Activated CD8-positive, alpha-beta memory T cell treated with anti-CD3 and anti-CD28 coated beads for 4 hours (primary cell): ENCODE measurements around the gene ADCK2.
"Not testable (repeated sequence)": the region's sequence is repeated elsewhere in the genome, so short reads cannot be mapped to it uniquely, and the experiment has no call there.

ENCODE experiments used
- DNase-seq, 2 donors: peaks; one replicate each; pipeline ENCODE4 v3.0.0-alpha.2; 2020; ENCODE audit warnings: low read depth in 2 of 2

Gene ADCK2

DNA sequence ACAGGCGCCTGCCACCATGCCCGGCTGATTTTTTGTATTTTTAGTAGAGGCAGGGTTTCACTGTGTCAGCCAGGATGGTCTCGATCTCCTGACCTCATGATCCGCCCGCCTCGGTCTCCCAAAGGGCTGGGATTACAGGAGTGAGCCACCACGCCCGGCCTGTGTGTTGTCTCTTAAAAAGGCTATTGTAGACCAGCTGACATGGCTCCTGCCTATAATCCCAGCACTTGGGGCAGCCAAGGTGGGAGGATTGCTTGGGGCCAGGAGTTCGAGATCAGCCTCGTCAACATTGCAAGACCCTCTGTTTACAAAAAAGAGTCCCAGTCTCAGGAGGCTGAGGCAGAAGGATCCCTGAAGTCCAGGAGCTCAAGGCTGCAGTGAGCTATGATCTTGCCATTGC is 21.1 kb downstream of the ADCK2 start:
- not testable (repeated sequence) for DNase-seq

DNA sequence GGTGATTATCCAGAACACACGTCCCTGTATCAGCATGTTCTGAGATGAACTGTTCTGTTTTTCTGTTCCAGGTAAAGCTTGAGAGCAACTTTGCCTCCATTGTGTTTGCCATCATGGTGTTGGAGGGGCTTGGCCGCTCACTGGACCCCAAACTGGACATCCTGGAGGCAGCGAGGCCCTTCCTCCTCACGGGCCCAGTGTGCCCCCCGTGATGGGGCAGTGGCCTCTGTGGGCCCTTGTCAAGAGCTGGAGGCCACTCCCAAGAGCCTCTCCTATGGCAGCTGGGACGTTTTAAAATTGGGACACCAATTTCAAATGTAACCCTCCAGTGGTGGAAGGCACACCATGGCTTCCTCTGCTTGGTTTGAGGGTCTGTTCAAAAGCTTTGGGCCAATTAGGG is 21.8 kb downstream of the ADCK2 start:
- no peak for DNase-seq

DNA sequence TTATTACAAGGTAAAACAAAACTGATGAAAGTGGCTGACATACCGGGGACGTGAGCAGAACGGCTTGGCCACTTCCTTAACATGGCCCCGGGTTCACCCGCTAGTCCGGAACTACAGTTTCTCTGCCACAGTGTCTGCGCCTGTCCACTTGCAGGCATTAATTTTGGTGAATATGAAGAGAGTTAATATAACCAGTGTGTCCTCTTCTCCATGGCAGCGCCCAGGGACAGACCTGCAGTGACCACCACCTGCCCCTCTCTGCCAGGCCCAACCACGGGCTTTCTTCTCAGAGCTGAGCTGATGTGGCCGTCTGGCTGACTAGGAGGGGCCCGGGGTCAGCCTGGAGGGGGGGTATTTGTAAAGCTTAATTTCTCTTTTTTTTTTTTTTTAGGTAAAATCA is 22.6 kb downstream of the ADCK2 start:
- no peak for DNase-seq

DNA sequence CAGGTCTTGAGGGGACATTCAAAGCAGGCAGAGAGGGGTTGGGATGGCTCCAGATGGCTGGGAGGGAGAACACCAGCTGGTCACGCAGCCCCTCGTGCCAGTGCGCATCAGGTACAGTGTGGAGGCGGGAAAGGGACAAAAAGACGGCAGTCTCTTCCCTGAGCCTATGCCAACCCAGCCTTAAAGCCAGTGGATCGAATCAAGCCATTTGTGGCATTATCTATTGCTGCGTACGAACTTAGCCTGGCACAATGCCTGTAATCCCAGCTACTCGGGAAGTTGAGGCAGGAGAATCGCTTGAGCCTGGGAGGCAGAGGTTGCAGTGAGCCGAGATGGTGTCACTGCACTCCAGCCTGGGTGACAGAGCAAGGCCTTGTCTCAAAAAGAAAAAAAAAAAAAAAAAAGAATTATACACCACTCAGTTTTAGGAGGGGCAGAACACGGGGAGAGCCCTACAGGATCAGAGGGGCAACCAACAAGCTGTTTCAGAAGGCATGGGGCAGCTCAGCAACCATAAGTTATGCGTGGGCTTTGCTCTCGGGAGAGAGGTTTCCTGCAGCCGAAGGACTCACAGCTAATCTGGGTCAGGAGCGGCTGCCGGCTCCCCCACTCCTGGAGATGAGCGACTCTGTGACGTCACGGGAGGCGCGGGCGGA is 23.4 kb downstream of the ADCK2 start:
- DNase-seq, result peak; percentile 88 to 89

DNA sequence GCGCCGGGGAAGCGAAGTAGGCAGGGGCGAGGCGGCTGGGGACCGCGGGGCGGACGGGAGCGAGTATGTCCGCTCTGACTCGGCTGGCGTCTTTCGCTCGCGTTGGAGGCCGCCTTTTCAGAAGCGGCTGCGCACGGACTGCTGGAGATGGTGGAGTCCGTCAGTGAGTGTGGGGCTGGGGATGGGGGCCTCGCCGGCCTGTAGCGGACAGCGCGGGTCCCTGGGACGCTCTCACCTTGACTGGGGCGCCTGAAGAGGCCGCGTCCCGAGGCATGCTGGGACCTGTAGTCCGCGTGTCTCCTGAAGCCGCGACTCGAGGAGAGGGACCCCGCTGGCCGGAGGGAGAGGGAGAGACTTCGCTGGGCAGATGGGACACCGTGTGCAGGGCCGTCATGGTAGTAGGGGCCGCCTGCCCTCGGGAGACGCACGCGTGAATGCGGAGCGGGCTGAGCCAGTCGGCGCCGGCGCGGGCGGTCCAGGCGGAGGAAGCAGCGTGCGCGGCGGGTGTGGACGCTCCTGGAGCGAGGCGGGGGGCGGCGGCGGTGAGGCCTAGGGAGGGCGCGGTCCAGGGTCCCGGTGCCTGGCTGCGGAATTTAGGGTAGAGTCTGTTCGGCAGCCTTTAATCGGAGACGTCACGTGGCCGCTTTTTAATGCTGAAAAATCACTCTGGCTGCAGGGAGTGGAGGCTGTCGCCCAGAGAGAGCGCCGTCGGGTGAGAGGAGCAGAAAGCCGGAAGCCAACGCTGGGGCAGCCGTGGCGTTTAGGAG is 24.1 kb downstream of the ADCK2 start, which contains the start of gene NDUFB2:
Gene NDUFB2 (plus strand): TSS at position 29 of the 767 bp plus-strand sequence. CDS start 37 bp downstream, at position 66.
- peak; percentile 20 to 52 for DNase-seq

DNA sequence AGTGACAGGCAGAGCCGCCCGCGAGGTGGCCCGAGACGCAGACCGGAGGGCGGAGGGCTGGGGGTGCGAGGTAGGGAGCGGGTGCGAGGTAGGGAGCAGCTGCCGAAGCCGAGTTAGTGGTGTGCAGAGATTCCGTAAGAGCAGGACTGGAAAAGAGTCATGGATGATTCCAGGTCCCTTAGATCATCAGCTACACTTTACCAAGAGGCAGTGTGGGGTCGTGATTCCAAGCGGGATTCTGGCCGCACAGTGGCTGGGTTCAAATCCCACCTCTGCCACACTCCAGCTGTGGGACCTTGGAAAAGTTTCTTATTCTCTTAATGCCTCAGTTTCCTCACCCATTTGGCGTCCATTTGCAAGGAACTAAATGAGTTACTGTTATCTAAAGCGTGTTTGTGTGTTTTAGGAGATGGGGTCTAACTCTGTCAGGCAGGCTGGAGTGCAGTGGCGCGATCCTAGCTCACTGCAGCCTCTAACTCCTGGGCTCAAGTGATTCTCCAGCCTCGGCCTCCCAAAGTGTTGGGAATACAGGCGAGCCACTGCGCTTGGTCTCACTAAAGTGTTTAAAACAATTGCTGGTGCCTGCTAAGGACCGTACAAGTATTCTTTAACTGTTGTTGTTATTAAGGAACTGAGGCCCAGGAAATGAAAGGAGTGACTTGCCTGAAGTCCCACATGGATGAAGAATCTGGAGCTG is 24.9 kb downstream of the ADCK2 start:
- DNase-seq, result no peak

DNA sequence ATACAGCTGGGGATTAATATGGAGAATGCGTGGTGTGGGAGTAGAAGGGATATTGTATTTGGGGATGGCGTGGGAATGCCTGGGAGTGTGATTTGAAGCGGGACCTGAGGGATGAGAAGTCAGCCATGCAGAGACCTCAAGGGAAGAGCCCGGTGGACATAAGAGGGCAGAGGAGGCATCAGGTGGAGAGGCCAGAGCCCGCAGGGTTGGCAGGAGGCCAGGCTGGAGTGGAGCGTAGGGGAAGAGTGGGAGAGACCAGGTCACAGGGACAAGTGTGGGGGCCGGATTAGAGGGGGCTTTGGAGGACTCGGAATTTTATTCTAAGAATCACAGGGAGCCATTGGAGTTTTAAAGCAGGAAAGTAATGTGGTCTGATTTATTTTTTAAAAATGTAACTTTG is 25.7 kb downstream of the ADCK2 start:
- no peak for DNase-seq

DNA sequence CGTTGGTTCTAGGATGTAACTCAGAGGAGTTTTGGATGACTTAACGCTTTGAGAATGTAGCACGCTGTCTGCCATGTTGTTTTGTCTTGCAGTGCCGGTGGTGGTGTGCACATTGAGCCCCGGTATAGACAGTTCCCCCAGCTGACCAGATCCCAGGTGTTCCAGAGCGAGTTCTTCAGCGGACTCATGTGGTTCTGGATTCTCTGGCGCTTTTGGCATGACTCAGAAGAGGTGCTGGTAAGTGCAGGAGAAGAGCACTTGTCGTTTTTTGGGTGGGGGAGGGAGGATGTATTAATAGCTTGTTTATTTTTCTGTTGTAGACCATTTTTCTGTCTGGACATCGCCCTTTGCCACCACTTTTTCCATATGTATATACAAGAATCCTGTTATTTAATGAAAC is 30.0 kb downstream of the ADCK2 start:
- DNase-seq, result no peak

DNA sequence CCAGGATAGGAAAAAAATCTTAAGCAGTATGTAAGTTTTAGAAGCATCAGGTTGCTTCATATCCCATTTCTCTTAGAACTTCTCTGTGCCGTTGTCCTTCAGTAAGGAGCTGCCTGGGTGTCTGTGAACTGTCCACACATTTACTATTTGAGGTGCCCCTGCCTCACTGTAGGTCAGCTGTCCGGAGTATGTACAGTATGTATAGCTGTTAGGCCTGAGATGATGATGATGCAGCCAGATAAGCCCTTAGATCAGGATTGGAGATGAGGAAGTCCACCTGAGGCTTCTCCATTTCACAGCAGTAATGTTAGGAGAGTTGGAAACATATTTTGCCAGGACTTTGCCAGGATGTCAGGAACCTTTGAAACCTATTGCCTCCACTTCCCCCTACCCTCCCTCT is 31.5 kb downstream of the ADCK2 start:
- DNase-seq, result no peak

DNA sequence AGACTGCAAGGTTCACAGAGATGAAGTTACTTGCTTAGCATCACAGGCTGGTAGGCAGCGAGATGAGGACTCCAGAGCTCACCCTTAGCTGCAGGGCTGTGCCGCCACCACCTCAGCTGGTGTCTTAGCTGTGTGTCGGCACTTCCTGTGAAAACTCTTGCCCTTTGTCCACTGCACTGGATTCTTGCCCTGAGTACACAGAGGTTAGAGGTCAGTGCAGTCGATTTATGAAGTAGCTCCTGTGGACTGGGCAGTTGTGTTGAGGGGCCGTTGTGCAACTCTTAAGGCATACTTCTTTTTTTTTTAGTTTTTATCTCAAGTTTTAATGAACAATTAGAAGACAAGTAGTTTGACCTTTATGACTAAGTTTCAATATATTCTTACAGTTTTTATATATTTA is 34.4 kb downstream of the ADCK2 start:
- DNase-seq, result no peak

DNA sequence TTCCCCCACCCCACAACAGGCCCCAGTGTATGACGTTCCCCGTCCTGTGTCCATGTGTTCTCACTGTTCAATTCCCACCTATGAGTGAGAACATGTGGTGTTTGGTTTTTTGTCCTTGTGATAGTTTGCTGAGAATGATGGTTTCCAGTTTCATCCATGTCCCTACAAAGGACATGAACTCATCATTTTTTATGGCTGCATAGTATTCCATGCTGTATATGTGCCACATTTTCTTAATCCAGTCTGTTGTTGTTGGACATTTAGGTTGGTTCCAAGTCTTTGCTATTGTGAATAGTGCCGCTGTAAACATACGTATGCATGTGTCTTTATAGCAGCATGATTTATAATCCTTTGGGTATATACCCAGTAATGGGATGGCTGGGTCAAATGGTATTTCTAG is 36.0 kb downstream of the ADCK2 start:
- not testable (repeated sequence) for DNase-seq

DNA sequence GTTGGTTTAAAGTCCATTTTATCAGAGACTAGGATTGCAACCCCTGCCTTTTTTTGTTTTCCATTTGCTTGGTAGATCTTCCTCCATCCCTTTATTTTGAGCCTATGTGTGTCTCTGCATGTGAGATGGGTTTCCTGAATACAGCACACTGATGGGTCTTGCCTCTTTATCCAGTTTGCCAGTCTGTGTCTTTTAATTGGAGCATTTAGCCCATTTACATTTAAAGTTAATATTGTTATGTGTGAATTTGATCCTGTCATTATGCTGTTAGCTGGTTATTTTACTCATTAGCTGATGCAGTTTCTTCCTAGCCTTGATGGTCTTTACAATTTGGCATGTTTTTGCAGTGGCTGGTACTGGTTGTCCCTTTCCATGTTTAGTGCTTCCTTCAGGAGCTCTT is 39.6 kb downstream of the ADCK2 start:
- not testable (repeated sequence) for DNase-seq

DNA sequence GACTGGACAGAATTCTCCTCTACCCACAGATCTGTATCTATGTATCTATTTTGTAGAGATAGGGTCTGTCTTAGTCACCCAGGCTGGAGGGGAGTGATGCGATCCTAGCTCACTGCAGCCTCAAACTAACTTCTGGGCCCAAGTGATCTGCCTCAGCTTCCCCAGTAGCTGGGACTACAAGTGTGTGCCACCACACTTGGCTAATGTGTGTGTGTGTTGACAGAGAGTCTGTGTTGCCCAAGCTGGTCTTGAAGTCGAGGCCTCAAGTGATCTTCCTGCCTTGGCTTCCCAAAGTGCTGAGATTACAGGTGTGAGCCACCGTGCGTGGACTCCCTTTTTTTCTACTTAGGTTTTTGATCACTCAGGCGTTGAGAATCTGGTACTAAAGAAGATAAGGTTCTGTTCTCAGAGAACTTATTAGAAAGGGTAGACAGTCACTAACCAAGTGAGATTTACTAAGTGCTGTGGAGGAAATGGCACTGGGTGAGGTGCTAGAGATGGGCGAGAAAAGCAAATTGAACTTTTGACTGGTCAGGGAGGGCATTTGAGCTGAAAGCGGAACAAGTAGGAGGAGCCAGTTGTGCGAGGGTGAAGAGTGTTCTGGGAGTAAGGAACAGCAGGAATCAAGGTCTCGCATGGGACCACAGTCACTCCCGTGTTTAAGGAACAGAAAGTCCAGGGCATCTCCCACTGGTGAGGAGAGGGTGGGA is 41.7 kb downstream of the ADCK2 start:
- no peak for DNase-seq

DNA sequence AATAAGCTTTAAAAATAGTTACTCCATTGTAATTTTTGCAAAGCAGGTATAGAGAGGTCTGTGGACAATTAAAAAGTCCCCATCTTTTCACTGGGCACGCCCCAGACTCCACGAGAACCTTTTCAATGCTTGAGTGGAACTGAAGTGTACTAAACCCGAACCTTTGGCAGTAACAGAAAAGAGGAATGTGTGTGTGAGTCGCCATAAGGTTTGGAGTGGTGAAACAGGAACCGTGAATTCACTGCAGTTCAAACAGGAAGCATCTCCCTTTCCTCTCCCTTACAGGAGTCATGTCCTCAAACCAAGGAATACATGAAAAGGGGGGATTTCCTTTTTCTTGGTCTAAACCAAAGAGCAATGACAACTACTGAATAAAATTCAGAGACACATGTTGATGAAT is 47.0 kb downstream of the ADCK2 start:
- no peak for DNase-seq

DNA sequence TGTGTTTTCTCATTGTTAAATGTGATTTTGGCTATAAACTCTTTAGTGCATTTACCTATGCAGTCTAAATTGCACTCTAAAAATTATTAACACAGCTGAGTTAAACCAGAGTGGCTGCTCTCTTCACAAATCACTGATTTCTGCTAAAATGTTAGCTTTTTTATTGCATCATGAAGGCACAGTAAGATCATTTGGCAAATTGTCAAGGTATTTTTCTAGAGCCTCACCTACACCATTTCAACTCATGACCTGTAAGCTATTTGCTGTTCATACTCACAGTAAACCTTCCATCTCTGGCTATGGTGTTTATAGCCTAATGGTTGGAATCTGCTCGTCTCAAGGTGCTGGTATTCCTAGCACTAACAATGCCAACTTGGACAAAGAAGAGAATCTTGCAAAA is 49.5 kb downstream of the ADCK2 start:
- DNase-seq, result no peak

DNA sequence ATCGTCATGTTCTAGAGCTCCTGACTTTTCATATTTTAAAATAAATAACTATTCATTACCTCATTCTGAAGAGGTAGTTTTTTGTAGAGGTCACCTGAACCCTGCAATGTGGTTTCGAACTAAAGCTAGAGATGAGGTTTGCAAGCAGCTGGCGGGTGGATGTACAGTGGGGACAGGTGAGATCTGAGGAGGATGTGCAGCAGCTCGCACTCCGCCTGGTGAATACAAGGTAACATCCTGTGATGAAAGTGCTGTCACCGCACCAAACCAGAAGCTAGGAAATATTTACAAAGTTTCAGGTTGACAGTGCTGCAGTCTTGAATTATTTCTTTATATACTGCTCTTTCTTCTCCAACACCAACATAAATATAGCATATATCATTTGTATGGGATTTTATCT is 50.3 kb downstream of the ADCK2 start:
- DNase-seq, result no peak

DNA sequence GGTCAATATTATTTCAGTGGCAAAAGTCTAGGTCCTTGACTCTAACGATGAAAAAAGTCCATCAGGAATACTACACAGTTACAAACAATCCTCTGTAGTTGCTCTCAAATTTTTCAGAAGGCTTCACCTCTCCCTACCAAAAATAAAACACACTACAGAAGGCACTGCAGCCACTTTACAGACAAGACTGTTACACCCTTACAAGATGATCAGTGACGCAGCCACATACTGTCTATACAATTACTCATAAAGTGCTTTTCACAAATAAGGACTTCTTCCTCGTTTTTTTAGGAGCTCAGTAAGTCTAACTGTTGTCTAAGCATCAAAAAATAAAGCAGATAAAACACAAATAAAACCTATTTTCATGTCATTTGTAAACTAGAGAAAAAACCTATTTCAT is 50.8 kb downstream of the ADCK2 start:
- DNase-seq, result no peak

DNA sequence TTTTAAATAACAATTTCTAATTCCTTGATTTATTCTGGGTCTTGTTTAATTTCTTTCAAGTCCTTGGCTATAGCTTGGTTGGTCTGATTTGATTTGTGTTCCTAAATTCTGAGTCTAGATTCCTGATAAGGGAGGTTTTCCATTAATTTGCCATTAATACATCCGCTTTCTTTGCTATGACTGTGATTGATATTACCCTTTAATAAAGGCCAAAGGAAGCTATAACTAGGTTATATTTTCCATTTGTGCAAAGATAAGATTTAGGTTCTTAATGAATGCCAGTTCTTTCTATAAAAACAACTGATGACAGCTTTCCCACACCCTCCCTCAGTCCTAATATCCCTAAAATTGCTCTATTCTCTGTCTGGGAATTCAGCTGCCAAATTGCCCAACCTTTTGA is 52.0 kb downstream of the ADCK2 start:
- DNase-seq, result no peak

DNA sequence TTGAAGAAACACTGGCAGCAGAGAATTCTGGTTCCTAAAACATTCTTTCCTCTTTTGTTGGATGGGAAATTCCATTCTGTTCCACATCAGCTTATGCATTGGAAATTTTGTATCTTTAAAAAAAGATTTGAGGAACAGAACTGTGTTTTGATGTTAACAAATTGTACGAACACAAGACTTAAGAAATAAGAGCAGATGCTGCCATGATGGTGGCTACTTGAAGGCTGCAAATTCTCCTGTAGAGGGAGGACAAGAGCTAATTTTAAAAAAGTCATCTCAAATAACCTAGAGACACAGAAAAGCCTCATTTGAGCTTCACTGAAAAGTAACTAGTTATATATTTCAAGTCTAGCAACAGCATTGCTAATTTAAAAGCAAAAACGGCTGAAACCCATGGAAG is 53.5 kb downstream of the ADCK2 start:
- no peak for DNase-seq

DNA sequence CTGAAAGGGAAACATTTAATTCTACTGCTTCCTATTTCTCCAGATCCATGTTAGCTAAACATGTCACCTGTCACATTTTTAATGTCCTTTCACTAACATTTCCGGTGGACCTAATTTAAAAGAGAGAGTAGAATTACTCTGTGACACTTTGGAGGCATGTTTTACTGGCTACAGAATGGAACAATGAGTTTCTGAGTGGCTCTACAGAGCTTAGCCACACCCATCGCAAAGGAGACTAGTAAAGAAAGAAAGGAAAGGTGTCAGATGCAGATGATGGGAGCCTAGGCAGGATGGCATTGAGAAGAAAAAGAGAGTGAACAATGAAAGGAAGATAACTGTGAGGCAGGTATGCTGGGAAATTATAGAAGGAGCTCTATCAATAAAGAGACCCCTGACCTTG is 59.7 kb downstream of the ADCK2 start:
- DNase-seq, result no peak

DNA sequence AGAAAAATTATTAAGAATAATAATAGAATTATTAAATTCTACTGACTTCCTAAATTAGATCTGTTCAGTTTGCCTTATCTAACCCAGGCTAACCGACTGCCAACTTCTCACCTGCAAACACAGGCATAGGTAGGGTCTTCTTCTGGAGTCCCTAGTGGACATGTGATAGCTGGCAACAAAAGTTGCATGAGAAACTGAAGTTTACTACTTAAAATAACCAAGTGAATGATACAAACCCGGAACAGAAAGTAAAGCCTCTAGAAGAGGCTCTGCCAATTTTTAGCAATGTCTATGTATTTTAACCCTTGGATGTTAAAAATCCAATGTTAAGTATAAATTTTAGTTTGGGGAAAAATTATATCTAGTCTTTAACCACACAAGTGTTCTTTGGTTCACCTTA is 61.4 kb downstream of the ADCK2 start:
- DNase-seq, result no peak

DNA sequence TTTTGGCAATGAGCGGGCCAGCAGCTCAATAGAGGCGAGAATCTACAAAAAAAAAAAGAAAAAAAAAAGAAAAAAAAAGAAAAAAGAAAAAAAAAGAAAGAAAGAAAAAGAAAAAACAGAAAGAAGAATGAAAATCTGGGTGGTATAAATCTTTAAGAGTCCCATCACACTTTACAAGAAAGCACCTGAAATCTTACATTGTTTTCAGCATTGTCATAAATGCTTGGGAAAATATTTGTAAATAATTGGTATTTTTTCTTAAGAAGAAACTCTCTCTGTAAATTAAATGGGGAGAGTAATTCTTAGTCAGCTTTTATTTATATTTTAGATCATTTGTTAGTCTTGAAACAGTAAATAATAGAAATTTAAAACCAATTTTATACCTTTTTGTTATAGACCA is 62.0 kb downstream of the ADCK2 start:
- no peak for DNase-seq
